ENCODE measurements around the gene FKBP14.

FKBP14 gene

GRCh38 chr7:30057741-30058140, 31.2 kb upstream of the FKBP14 start:
- Histone ChIP-seq H3K9me3 (ENCODE audit: control insufficient read depth in 2 of 2, low read length in 2 of 2) (no peaks in the 10 kb centered on the region), H3K9ac (ENCODE audit: low read depth in 1 of 2, low read length in 2 of 2) (no peak overlapping the region), H3K27ac (ENCODE audit: low read depth in 2 of 2, low read length in 2 of 2) (no peak overlapping the region), H3K27me3 (ENCODE audit: control insufficient read depth in 2 of 2, insufficient read depth in 2 of 2, low read length in 2 of 2) (no peaks in the 10 kb centered on the region), H3K4me3 (ENCODE audit: low read length in 2 of 2) (no peak overlapping the region), H3K36me3 (ENCODE audit: control insufficient read depth in 2 of 2, insufficient read depth in 2 of 2, low read length in 2 of 2) (peaks cover 15 to 16% of the 10 kb centered on the region in 2 donors), H3K4me1 (ENCODE audit: control insufficient read depth in 2 of 2, insufficient read depth in 2 of 2, low read length in 2 of 2) (no peaks in the 10 kb centered on the region)

- Histone ChIP-seq H3K4me3 (ENCODE audit: low read length in 2 of 2) (no peak overlapping the region), H3K9ac (ENCODE audit: low read depth in 1 of 2, low read length in 2 of 2) (no peak overlapping the region), H3K27ac (ENCODE audit: low read depth in 2 of 2, low read length in 2 of 2) (no peak overlapping the region), H3K9me3 (ENCODE audit: control insufficient read depth in 2 of 2, low read length in 2 of 2) (no peaks in the 10 kb centered on the region), H3K27me3 (ENCODE audit: control insufficient read depth in 2 of 2, insufficient read depth in 2 of 2, low read length in 2 of 2) (no peaks in the 10 kb centered on the region), H3K36me3 (ENCODE audit: control insufficient read depth in 2 of 2, insufficient read depth in 2 of 2, low read length in 2 of 2) (peaks cover 20 to 23% of the 10 kb centered on the region in 2 donors), H3K4me1 (ENCODE audit: control insufficient read depth in 2 of 2, insufficient read depth in 2 of 2, low read length in 2 of 2) (no peaks in the 10 kb centered on the region)
Measured at GRCh38 chr7:30053068-30053467, 26.6 kb upstream of the FKBP14 start.

GRCh38 chr7:30049173-30049572, 22.7 kb upstream of the FKBP14 start:
- Histone ChIP-seq H3K9ac (ENCODE audit: low read depth in 1 of 2, low read length in 2 of 2) (no peak overlapping the region), H3K4me1 (ENCODE audit: control insufficient read depth in 2 of 2, insufficient read depth in 2 of 2, low read length in 2 of 2) (no peaks in the 10 kb centered on the region), H3K4me3 (ENCODE audit: low read length in 2 of 2) (no peak overlapping the region), H3K36me3 (ENCODE audit: control insufficient read depth in 2 of 2, insufficient read depth in 2 of 2, low read length in 2 of 2) (peaks cover 24 to 31% of the 10 kb centered on the region in 2 donors), H3K27ac (ENCODE audit: low read depth in 2 of 2, low read length in 2 of 2) (no peak overlapping the region), H3K9me3 (ENCODE audit: control insufficient read depth in 2 of 2, low read length in 2 of 2) (no peaks in the 10 kb centered on the region), H3K27me3 (ENCODE audit: control insufficient read depth in 2 of 2, insufficient read depth in 2 of 2, low read length in 2 of 2) (no peaks in the 10 kb centered on the region)

GRCh38 chr7:30048582-30048981, 22.1 kb upstream of the FKBP14 start:
- H3K4me3 ChIP-seq (ENCODE audit: low read length in 2 of 2), result no peak overlapping the region
- no peak overlapping the region for H3K9ac ChIP-seq (ENCODE audit: low read depth in 1 of 2, low read length in 2 of 2)
- peaks cover 19 to 27% of the 10 kb centered on the region in 2 donors for H3K36me3 ChIP-seq (ENCODE audit: control insufficient read depth in 2 of 2, insufficient read depth in 2 of 2, low read length in 2 of 2)
- H3K9me3 ChIP-seq (ENCODE audit: control insufficient read depth in 2 of 2, low read length in 2 of 2), result no peaks in the 10 kb centered on the region
- no peak overlapping the region for H3K27ac ChIP-seq (ENCODE audit: low read depth in 2 of 2, low read length in 2 of 2)
- no peaks in the 10 kb centered on the region for H3K27me3 ChIP-seq (ENCODE audit: control insufficient read depth in 2 of 2, insufficient read depth in 2 of 2, low read length in 2 of 2)
- H3K4me1 ChIP-seq (ENCODE audit: control insufficient read depth in 2 of 2, insufficient read depth in 2 of 2, low read length in 2 of 2), result no peaks in the 10 kb centered on the region

GRCh38 chr7:30047124-30047523, 20.6 kb upstream of the FKBP14 start:
- Histone ChIP-seq H3K4me1 (ENCODE audit: control insufficient read depth in 2 of 2, insufficient read depth in 2 of 2, low read length in 2 of 2) (no peaks in the 10 kb centered on the region), H3K27me3 (ENCODE audit: control insufficient read depth in 2 of 2, insufficient read depth in 2 of 2, low read length in 2 of 2) (no peaks in the 10 kb centered on the region), H3K9ac (ENCODE audit: low read depth in 1 of 2, low read length in 2 of 2) (no peak overlapping the region), H3K4me3 (ENCODE audit: low read length in 2 of 2) (no peak overlapping the region), H3K9me3 (ENCODE audit: control insufficient read depth in 2 of 2, low read length in 2 of 2) (no peaks in the 10 kb centered on the region), H3K36me3 (ENCODE audit: control insufficient read depth in 2 of 2, insufficient read depth in 2 of 2, low read length in 2 of 2) (peaks cover 19 to 27% of the 10 kb centered on the region in 2 donors), H3K27ac (ENCODE audit: low read depth in 2 of 2, low read length in 2 of 2) (no peak overlapping the region)

- H3K9ac ChIP-seq (ENCODE audit: low read depth in 1 of 2, low read length in 2 of 2), result no peak overlapping the region
- H3K4me1 ChIP-seq (ENCODE audit: control insufficient read depth in 2 of 2, insufficient read depth in 2 of 2, low read length in 2 of 2), result no peaks in the 10 kb centered on the region
- no peak overlapping the region for H3K27ac ChIP-seq (ENCODE audit: low read depth in 2 of 2, low read length in 2 of 2)
- H3K9me3 ChIP-seq (ENCODE audit: control insufficient read depth in 2 of 2, low read length in 2 of 2), result no peaks in the 10 kb centered on the region
- H3K4me3 ChIP-seq (ENCODE audit: low read length in 2 of 2), result no peak overlapping the region
- no peaks in the 10 kb centered on the region for H3K27me3 ChIP-seq (ENCODE audit: control insufficient read depth in 2 of 2, insufficient read depth in 2 of 2, low read length in 2 of 2)
- peaks cover 19 to 25% of the 10 kb centered on the region in 2 donors for H3K36me3 ChIP-seq (ENCODE audit: control insufficient read depth in 2 of 2, insufficient read depth in 2 of 2, low read length in 2 of 2)
Measured at GRCh38 chr7:30046127-30046770, 19.7 kb upstream of the FKBP14 start.

GRCh38 chr7:30041526-30042269, 15.2 kb upstream of the FKBP14 start:
- Histone ChIP-seq H3K9ac (ENCODE audit: low read depth in 1 of 2, low read length in 2 of 2) (no peak overlapping the region), H3K4me1 (ENCODE audit: control insufficient read depth in 2 of 2, insufficient read depth in 2 of 2, low read length in 2 of 2) (no peaks in the 10 kb centered on the region), H3K27me3 (ENCODE audit: control insufficient read depth in 2 of 2, insufficient read depth in 2 of 2, low read length in 2 of 2) (no peaks in the 10 kb centered on the region), H3K9me3 (ENCODE audit: control insufficient read depth in 2 of 2, low read length in 2 of 2) (no peaks in the 10 kb centered on the region), H3K36me3 (ENCODE audit: control insufficient read depth in 2 of 2, insufficient read depth in 2 of 2, low read length in 2 of 2) (peaks cover 2 to 8% of the 10 kb centered on the region in 2 donors), H3K4me3 (ENCODE audit: low read length in 2 of 2) (no peak overlapping the region), H3K27ac (ENCODE audit: low read depth in 2 of 2, low read length in 2 of 2) (no peak overlapping the region)

GRCh38 chr7:30040938-30041337, 14.4 kb upstream of the FKBP14 start:
- Histone ChIP-seq H3K9me3 (ENCODE audit: control insufficient read depth in 2 of 2, low read length in 2 of 2) (no peaks in the 10 kb centered on the region), H3K4me1 (ENCODE audit: control insufficient read depth in 2 of 2, insufficient read depth in 2 of 2, low read length in 2 of 2) (no peaks in the 10 kb centered on the region), H3K27me3 (ENCODE audit: control insufficient read depth in 2 of 2, insufficient read depth in 2 of 2, low read length in 2 of 2) (no peaks in the 10 kb centered on the region), H3K4me3 (ENCODE audit: low read length in 2 of 2) (no peak overlapping the region), H3K27ac (ENCODE audit: low read depth in 2 of 2, low read length in 2 of 2) (no peak overlapping the region), H3K36me3 (ENCODE audit: control insufficient read depth in 2 of 2, insufficient read depth in 2 of 2, low read length in 2 of 2) (peaks cover under 1 to 2% of the 10 kb centered on the region in 2 donors), H3K9ac (ENCODE audit: low read depth in 1 of 2, low read length in 2 of 2) (no peak overlapping the region)

- Histone ChIP-seq H3K27me3 (ENCODE audit: control insufficient read depth in 2 of 2, insufficient read depth in 2 of 2, low read length in 2 of 2) (no peaks in the 10 kb centered on the region), H3K9ac (ENCODE audit: low read depth in 1 of 2, low read length in 2 of 2) (no peak overlapping the region), H3K9me3 (ENCODE audit: control insufficient read depth in 2 of 2, low read length in 2 of 2) (no peaks in the 10 kb centered on the region), H3K36me3 (ENCODE audit: control insufficient read depth in 2 of 2, insufficient read depth in 2 of 2, low read length in 2 of 2) (no peaks in the 10 kb centered on the region), H3K4me1 (ENCODE audit: control insufficient read depth in 2 of 2, insufficient read depth in 2 of 2, low read length in 2 of 2) (no peaks in the 10 kb centered on the region), H3K27ac (ENCODE audit: low read depth in 2 of 2, low read length in 2 of 2) (no peak overlapping the region), H3K4me3 (ENCODE audit: low read length in 2 of 2) (no peak overlapping the region)
Measured at GRCh38 chr7:30038196-30038980, 11.9 kb upstream of the FKBP14 start.

- Histone ChIP-seq H3K9ac (ENCODE audit: low read depth in 1 of 2, low read length in 2 of 2) (no peak overlapping the region), H3K9me3 (ENCODE audit: control insufficient read depth in 2 of 2, low read length in 2 of 2) (no peaks in the 10 kb centered on the region), H3K4me3 (ENCODE audit: low read length in 2 of 2) (no peak overlapping the region), H3K4me1 (ENCODE audit: control insufficient read depth in 2 of 2, insufficient read depth in 2 of 2, low read length in 2 of 2) (peaks cover 4 to 10% of the 10 kb centered on the region in 2 donors), H3K36me3 (ENCODE audit: control insufficient read depth in 2 of 2, insufficient read depth in 2 of 2, low read length in 2 of 2) (no peaks in the 10 kb centered on the region), H3K27me3 (ENCODE audit: control insufficient read depth in 2 of 2, insufficient read depth in 2 of 2, low read length in 2 of 2) (no peaks in the 10 kb centered on the region), H3K27ac (ENCODE audit: low read depth in 2 of 2, low read length in 2 of 2) (no peak overlapping the region)
Measured at GRCh38 chr7:30036220-30036619, 9.7 kb upstream of the FKBP14 start.
